Lower lobe of right lung (tissue), 2 donors: ENCODE results near the gene CHRM2. TPM values are rescaled to one million over a fixed set of nuclear protein-coding genes. Genes with fewer than 3 reads are reported as not detected.

Experiments
- ATAC-seq, 2 donors: fragments of 200-7000 bp; cut with Tn5 transposase; one replicate each; pipeline ENCODE4 v1.9.1; 2020 to 2022; ENCODE audit warnings: mild to moderate bottlenecking in 2 of 2, moderate library complexity in 2 of 2
- DNase-seq: peaks from one replicate; pipeline ENCODE4 v3.0.0-alpha.2; 2020
- H3K27ac ChIP-seq: fragments of 200-600 bp; one replicate; pipeline ENCODE4 v1.8.0; 2022
- H3K27me3 ChIP-seq: fragments of 200-600 bp; one replicate; pipeline ENCODE4 v1.8.0; 2022; ENCODE audit warnings: low read depth
- H3K36me3 ChIP-seq: fragments of 200-600 bp; one replicate; pipeline ENCODE4 v1.8.0; 2022; ENCODE audit warnings: mild to moderate bottlenecking
- H3K4me1 ChIP-seq: fragments of 200-600 bp; one replicate; pipeline ENCODE4 v1.8.0; 2022
- H3K4me3 ChIP-seq: fragments of 200-600 bp; one replicate; pipeline ENCODE4 v1.8.0; 2022; ENCODE audit warnings: mild to moderate bottlenecking
- H3K9me3 ChIP-seq: fragments of 200-600 bp; one replicate; pipeline ENCODE4 v1.8.0; 2022
- intact Hi-C: fragments of 100-400 bp; cut with DNase I; formaldehyde crosslinking; loops from one replicate; pipeline ENCODE4 v1.11.0; 2022
- total RNA-seq: library from RNA; stranded (reverse); fragmentation: NEBNext Ultra II Directional; extraction: Animal tissue kit (Norgen Biotek cat#: 25700); gene quantifications from one replicate; pipeline ENCODE4 v1.2.1, GENCODE V29; 2021
- TF ChIP-seq, protein P1 (sequence below): fragments of 200-600 bp; IDR thresholded peaks from one replicate; pipeline ENCODE4 v1.8.0; 2022; ENCODE audit warnings: antibody characterized with exemption, mild to moderate bottlenecking
- donor health status: DM: no; HTN: yes; CAD: no; lungs with severe emphysema.

Gene CHRM2
- total RNA-seq, 1 donor from 2014 or later = 2.8 TPM

DNA sequence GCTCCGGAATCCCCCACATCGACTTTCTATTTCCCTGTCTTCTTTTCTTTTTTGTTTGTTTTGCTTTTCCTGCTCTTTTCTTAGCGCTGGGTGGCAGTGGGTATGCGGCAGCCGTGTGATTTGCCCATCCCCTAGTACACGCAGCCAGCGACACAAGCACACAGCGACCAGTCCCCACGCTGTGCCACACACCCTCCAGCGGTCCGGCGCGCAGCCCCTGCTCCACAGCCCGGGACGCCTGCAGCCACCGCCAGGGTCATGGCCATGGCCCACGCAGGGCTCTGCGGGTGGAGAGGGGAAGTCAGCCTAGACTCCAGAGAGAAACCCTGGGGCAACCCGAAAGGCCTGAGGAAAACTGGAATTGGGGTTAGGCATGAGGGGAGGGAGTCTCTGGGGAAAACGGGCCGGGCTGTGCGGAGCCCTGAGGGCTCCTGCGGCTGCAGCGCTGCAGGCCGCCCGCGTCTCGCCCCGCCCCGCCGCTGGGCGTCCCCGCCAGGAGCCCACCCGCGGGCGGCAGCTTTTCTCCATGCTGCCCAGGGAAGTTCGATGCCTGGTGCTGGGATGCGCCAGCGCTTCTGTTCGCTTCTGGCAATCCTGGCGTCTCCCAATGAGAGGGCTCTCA, 2.5 kb downstream of the CHRM2 start:
- no peak overlapping the region for H3K27ac ChIP-seq
- H3K36me3 ChIP-seq = no peaks in the 10 kb centered on the region
- TF ChIP-seq, protein P1, sequence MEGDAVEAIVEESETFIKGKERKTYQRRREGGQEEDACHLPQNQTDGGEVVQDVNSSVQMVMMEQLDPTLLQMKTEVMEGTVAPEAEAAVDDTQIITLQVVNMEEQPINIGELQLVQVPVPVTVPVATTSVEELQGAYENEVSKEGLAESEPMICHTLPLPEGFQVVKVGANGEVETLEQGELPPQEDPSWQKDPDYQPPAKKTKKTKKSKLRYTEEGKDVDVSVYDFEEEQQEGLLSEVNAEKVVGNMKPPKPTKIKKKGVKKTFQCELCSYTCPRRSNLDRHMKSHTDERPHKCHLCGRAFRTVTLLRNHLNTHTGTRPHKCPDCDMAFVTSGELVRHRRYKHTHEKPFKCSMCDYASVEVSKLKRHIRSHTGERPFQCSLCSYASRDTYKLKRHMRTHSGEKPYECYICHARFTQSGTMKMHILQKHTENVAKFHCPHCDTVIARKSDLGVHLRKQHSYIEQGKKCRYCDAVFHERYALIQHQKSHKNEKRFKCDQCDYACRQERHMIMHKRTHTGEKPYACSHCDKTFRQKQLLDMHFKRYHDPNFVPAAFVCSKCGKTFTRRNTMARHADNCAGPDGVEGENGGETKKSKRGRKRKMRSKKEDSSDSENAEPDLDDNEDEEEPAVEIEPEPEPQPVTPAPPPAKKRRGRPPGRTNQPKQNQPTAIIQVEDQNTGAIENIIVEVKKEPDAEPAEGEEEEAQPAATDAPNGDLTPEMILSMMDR = no peak
- ATAC-seq = peak; percentile 48 to 54
- H3K4me3 ChIP-seq = peak overlapping the region; percentile 46
- DNase-seq = no peak
- peaks cover 14% of the 10 kb centered on the region for H3K4me1 ChIP-seq
- H3K27me3 ChIP-seq = peaks cover 35% of the 10 kb centered on the region
- intact Hi-C loops = no loop called here
- H3K9me3 ChIP-seq = no peaks in the 10 kb centered on the region

DNA sequence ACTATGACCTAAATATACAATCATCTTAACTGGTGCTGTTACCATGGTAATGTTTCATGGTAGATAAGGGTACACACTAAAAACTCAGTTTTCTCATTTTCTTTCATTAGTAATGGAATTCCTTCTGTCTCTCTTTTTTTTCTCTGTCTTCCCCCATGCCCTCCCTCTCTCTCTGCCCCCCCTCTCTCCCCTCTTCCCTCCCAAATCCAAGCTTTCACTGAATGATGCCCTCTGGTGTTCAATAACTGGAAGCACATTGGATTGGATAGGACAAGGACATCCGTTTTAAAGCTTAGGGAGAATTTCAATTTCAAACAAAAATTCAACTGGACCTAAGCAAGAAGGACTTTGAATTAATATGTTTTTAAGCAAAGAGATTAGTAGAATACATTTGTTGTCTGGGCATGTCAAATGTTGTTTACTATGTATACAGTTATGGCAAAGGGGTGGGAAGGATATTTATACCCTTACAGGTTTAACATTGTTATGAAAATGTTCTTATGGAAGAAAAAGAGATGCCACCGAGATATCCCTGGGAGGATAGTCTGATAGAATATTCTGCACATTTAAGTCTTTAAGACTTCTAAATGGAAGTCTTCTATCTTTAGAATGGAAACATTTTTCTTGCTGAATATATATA, 6.1 kb downstream of the CHRM2 start:
- Histone ChIP-seq H3K27ac (no peak overlapping the region), H3K27me3 (peaks cover 22% of the 10 kb centered on the region), H3K4me1 (peaks cover 15% of the 10 kb centered on the region), H3K9me3 (no peaks in the 10 kb centered on the region), H3K4me3 (no peak overlapping the region), H3K36me3 (no peaks in the 10 kb centered on the region)
- TF ChIP-seq, protein P1 = peak; percentile 27
- DNase-seq (no peak), ATAC-seq (no peak)
- intact Hi-C loops = no loop called here

DNA sequence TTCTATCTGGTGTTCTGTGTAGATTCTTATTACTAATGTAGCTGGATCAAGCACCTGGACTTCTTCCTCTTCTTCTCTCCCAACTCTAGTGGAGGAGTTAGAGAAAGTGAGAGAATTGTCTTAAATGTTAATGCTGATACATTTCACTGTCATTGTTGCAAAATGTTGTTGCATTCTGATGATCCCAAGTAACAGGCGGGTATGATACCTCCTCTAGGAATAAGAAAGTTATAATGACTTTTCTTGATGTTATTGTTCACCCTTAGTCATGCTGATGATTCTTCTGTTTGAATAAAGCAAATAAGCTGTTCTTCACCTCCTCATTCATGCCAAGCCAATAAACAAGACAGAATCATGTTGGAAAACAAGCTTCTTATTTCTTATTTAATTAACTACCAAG, 9.1 kb downstream of the CHRM2 start:
- TF ChIP-seq, protein P1 = no peak
- Histone ChIP-seq H3K27ac (no peak overlapping the region), H3K4me1 (peaks cover 9% of the 10 kb centered on the region), H3K36me3 (no peaks in the 10 kb centered on the region), H3K4me3 (no peak overlapping the region), H3K27me3 (no peaks in the 10 kb centered on the region), H3K9me3 (no peaks in the 10 kb centered on the region)
- DNase-seq (no peak), ATAC-seq (no peak)
- intact Hi-C loops = no loop called here

DNA sequence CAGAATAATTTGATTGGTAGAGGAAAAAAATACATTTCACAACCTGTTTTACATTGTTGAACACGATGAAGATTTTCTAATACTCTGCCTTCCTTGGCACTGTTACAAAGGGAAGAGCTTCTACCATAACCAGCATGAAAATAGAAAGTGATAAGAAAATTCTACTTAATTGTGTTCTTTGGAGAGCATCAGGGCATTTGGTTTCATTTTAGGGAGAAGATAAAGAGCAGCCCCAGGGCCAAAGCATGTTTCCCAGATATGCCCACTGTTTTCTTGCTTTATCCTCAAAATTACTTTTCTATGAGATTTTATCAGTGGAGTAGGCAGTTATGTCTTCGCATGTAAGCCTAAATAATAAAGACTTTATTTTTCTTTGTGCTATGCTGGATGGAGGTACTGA, 9.5 kb downstream of the CHRM2 start:
- ATAC-seq = no peak
- H3K4me3 ChIP-seq = no peak overlapping the region
- no peaks in the 10 kb centered on the region for H3K36me3 ChIP-seq
- no peaks in the 10 kb centered on the region for H3K9me3 ChIP-seq
- H3K4me1 ChIP-seq = peaks cover 9% of the 10 kb centered on the region
- TF ChIP-seq, protein P1 = no peak
- H3K27me3 ChIP-seq = no peaks in the 10 kb centered on the region
- DNase-seq = no peak
- intact Hi-C loops = no loop called here
- H3K27ac ChIP-seq = no peak overlapping the region

DNA sequence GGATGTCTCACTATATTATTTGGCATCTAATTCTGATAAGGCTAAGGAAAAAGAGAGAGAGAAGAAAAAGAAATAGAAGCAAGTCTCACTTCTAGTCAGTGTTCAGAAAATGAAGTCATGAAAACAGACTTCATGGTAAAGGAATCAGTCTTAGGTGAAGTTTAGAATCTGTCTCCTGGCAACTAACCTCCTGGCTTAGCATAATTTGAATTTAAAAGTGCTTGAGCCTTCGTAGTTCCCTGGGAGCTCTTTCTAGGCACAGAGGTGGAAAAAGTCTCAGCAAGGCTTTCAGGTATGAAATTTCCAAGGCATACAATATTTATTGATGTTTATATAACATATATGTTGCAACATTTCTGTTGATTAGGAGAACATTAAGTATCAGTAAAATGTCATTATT, 10.4 kb downstream of the CHRM2 start:
- TF ChIP-seq, protein P1 = no peak
- intact Hi-C loops = no loop called here
- no peak overlapping the region for H3K4me3 ChIP-seq
- no peaks in the 10 kb centered on the region for H3K27me3 ChIP-seq
- no peaks in the 10 kb centered on the region for H3K9me3 ChIP-seq
- no peaks in the 10 kb centered on the region for H3K36me3 ChIP-seq
- no peak for ATAC-seq
- H3K27ac ChIP-seq = no peak overlapping the region
- peaks cover 9% of the 10 kb centered on the region for H3K4me1 ChIP-seq
- no peak for DNase-seq
